H4 (cell line): Measurements from ENCODE around the gene GGN. TPM values are rescaled to one million over a fixed set of nuclear protein-coding genes. Genes with fewer than 3 reads are reported as not detected.
"Not testable (repeated sequence)": the region's sequence is repeated elsewhere in the genome, so short reads cannot be mapped to it uniquely, and the experiment has no call there.

Experiments
- DNase-seq: peaks from one replicate; pipeline ENCODE4 v3.0.0-alpha.2; 2015; ENCODE audit warnings: low spot score
- total RNA-seq: library from RNA; depleted of rRNA; stranded (reverse); fragments of >200 nt; shearing (Covaris generic); gene quantifications from 2 replicates; pipeline ENCODE4 v1.2.3, GENCODE V29; 2014

Gene GGN
- total RNA-seq, 1 experiment from 2014 or later, result 0.08 TPM

DNA sequence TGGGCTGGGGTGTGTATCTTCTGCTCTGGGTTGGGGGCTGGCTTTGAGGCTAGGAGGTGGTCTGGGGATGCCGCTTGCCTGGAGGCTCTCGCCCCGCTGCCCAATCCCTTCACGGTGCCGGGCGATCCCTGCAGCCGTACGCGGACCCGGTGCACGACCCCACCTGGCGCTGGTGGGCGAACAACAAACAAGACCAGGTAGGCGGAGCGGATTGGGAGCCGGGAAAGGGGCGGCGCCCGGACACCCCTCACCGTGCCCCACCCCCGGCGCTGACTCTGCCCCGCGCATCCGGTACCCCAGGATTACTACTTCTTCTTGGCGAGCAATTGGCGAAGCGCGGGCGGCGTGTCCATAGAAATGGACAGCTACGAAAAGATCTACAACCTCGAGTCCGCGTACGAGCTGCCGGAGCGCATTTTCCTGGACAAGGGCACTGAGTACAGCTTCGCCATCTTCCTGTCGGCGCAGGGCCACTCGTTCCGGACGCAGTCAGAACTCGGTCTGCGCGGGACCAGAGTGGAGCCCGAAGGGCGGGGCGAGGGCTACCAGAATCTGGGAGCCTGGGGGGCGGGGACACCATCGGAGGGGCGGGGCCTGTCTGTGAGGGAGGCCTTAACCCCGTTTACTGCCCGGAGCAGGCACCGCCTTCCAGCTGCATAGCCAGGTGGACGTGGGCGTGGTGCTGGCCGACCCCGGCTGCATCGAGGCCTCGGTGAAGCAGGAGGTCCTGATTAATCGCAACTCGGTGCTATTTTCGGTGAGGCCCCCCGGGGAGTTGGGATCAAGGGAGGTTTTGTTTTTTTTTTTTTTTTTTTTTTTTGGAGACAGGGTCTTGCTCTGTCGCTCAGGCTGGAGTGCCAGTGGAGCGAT lies 25.5 kb downstream of the GGN start:
- DNase-seq, result peak; percentile 85

DNA sequence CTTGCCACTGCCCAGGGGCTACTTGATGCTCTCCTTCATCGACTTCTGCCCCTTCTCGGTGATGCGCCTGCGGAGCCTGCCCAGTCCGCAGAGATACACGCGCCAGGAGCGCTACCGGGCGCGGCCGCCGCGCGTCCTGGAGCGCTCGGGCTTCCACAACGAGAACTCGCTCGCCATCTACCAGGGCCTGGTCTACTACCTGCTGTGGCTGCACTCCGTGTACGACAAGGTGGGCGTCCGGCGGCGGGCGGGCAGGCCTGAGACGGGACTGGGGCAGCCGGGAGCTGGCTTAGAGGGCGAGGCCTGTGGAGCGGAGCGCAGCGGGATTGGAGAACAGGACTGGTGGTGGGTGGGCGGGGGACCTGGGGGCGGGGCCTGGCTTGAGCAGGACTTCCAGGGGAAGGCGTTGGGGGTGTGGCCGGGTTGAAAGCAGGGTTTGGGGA lies 26.2 kb downstream of the GGN start:
- peak; percentile 91 for DNase-seq

DNA sequence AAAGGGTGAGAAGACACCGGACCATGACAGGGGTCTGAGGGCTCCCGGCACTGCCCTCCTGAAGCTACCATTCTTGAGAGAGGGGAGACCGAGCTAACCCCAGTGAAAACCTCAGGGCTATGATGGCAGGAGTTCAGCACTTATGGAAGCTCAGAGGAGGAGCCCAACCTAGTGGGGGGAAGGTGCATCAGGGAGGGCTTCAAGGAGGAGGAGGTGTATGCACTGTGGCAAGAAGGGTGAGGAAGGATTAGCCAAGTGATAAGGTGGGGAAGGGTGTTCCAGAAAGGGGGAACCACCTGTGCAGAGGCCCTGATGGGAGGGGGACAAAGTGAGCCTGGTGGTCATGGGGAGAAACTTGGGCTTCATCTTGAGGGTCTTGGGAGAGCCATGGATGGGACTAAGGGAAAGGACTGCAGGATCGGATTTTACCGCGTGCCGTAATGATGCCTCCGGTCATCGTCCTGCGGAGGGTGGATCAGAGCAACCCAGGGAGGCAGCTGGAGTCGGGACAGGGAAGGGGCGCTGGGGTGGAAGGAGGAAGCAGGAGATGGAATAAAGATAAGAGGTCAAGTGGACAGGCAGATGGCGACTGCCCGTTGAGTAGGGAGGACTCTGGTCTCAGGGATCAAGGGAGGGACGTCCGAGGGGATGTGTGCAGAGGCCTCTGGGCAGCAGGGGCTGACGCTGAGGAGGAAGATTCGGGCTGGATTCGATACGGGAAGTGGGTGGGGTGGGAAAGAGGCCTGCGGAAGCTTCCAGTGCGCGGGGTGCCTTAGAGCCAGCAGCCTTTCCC lies 26.8 kb downstream of the GGN start:
- DNase-seq, result no peak

DNA sequence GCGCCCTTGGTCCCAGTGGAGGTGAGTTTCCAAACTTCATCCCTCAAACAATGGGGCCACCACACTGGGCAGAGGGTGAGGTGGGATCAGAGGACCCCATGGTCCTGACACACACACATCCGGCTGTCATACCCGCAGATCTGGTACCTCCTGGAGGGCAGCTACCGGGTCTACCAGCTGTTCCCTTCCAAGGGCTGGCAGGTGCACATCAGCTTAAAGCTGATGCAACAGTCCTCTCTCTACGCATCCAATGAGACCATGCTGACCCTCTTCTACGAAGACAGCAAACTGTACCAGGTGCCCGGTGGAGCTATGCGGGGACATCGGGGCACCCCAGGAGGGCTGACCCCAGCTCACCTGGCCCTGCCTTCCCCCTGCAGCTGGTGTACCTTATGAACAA lies 27.5 kb downstream of the GGN start:
- no peak for DNase-seq

DNA sequence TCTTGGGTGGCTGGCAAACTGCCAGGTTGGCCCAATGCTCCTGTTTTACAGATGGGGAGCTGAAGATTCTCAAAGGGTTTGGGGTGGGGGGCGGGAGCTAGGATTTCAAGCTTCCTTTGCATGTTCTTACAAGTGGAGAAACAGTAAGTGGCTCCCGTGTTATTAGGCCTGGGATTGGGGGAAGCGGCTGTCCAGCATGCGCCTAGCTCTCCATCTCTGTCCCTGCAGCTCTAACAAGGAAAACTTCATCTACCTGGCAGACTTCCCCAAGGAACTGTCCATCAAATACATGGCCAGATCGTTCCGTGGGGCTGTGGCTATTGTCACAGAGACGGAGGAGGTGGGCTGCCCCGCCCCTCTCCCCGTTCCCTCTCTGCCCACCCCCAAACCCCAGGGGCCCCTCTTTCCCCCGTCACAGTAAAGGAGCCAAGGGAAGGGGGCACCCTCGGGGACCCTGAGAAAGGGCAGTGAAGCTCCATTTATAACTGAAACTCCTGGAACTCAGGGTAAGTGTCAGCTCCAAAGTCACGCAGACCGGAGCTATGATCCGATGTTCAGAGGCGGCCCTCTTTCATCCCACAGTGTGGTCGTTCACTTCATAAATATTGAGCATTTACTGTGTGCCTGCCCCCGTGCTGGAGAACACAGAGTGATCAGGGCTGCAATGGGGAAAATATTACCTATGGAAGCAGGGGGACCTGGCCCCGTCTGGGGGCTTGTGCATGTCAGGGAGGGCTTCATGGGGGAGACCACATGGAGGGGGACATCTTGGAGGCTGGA lies 28.4 kb downstream of the GGN start:
- DNase-seq, result no peak

DNA sequence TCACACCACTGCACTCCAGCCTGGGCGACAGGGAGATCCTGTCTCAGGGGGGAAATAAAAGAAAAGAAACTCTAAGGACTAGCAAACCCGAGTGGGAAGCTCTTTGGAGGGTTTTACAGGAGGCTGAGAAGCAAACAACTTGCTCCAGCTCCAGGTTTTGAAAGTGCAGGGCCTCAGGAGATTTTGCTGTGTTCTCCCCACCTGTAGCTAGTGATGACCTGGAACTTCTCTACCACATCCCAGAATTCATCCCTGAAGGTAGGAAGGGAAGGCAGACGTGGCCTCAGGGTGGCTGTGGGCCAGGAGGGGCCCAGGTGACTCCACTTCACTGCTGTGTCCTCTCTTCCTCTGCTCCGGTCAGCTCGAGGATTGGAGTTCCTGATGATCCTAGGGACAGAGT lies 29.8 kb downstream of the GGN start:
- no peak for DNase-seq

DNA sequence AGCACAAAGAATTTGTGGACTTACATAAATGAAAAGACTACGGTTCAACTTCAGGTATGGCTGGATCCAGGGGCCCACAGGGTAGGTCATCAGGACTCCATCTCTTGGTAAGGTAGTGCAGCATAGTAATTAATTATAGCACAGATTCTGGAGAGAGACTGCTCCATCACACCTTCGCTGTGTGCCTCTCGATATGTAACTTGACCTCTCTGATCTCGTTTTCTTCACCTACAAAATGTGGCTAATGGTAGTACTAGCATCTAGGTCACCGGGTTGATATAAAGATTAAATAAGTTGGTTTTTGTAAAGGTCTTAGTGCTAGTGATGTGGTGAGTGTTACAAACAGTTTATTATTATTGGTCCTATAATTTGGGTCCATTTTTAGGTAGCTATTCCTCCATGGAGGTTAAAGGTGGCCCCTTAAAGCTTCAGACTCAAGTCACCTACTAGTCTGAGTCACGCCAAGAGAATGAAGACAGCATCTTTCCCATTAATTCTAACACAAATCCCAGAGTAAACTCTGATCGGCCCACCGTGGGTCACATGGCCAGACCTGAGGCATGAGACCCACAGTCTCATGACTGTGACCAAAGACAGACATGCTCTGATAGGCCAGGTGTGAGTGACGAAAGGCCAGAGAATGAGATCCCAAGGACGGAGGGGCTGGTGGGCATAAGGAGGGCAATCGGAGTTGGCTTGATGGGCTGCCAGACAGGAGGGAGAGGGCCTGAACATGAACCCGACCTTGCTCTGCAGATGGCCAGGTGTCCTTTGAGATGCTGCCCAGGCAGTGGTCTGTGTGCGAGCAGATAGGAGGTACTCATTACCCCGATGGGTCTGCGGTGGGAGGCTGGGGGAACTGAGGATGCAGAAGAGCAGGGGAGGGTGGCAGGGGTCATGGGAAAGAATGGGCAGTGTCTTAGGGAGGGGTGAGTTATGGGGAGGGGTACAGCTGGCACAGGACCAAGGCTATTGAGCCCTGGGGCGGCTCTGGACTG lies 31.8 kb downstream of the GGN start:
- no peak for DNase-seq

DNA sequence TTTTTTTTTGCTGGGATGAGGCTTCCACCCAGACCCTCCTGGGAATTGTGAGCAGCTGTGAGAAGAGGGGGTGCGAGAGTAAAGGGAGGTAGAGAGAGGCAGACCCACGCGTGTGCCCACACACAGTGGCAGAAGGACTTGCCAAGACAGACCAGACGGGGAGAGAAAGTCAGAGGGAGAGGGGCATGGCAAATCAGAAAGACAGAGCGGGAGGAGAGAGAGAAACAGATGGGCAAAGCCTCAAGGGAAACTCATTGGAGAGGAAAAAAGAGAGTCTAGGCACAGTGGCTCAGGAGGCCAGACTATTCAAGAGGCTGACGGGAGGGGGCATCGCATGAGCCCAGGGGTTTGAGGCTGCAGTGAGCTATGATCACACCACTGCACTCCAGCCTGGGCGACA lies 35.2 kb downstream of the GGN start:
- no peak for DNase-seq

DNA sequence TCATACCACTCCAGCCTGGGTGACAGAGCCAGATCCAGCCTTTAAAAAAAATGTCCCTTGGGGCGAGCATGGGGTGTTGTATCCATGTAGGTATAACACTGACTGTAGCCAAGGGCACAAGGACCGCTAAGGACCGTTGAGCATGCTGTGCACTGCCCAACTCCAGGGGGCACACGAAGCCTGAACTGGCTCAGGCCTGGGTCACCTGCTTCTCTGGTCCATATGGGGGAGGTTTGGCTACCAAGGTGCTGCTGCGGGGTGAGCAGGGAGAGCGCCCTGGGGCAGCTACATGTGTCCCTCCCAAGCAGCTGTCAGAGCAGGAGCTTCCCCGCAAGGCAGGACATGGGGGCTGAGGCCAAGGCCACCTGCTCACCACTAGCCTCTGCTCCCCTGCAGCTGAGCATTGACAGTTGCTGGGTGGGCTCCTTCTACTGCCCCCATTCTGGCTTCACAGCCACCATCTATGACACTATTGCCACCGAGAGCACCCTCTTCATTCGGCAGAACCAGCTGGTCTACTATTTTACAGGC lies 35.9 kb downstream of the GGN start:
- no peak for DNase-seq

DNA sequence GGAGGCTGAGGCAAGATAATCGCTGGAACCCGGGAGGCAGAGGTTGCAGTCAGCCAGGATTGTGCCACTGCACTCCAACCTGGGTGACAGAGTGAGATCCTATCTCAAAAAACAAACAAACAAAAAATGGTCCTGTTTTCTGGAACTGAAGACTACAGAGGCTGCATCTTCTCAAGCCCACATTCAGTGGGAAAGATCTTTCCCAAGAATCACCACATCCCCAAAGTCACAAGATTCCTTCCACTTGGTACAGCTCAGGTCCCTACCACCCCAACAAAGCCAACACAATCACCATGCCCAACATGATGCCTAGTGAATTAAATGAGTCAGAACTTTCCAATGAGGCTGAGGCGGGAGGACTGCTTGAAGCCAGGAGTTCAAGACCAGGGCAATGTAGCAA lies 37.0 kb downstream of the GGN start:
- DNase-seq, result no peak

DNA sequence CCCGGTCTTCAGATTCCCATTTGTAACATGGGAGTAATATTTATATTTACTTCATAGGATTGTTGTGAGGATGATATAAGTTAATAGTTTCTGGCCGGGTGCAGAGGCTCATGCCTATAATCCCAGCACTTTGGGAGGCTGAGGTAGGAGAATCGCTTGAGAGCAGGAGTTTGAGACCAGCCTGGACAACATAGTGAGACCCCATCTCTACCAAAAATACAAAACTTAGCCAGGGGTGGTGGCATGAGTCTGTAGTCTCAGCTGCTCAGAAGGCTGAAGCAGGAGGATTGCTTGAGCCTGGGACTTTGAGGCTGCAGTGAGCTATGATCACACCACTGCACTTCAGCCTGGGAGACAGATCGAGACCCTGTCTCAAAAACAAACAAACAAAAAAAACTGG lies 41.0 kb downstream of the GGN start:
- DNase-seq, result no peak

DNA sequence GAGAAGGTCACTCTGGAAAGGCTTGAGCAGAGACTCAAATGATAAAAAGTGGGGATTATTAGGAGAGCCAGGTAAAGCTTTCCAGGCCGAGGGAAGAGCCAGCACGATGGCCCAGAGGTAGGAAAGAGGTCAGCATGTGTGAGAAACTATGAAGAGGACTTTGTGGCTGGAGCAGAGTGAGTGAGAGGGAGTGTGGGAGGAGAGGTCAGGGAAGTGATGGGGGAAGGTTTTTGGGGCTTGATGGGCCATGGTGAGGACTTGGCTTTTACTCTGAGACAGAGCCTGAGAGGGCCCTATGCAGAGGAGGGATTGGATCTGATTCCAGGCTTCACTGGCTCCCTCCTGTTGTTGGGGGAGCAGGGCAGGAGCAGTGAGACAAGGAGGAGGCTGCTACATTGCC lies 46.9 kb downstream of the GGN start:
- DNase-seq, result no peak

DNA sequence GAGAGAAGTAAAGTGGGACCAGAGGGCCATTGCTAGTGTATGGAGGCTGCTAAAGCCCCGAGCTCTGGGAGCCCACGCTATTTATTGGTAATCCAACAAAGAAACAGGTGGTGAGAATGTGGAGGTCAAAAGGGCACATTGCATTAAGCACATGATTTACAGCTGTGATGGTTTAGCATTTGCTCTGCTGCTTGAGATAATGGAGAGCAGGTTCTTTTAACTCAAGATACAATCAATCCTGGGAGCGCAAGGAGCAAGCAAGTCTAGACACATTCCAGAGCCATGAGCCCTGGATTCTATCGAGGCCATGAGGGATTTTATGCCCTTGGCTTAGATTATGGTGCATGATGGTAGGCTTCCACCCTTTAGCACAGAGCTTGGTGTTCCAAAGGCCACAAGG lies 48.8 kb downstream of the GGN start:
- not testable (repeated sequence) for DNase-seq

DNA sequence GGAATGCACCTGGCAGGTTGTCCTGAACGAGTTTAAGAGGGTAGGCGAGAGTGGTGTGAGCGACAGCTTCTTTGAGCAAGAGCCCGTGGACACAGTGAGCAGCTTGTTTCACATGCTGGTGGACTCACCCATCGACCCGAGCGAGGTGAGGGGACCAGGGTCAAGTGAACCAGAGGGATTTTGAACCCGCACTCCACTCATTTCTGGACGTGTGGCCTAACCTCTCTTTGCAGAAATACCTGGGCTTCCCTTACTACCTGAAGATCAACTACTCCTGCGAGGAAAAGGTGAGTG lies 50.5 kb downstream of the GGN start:
- DNase-seq, result no peak

DNA sequence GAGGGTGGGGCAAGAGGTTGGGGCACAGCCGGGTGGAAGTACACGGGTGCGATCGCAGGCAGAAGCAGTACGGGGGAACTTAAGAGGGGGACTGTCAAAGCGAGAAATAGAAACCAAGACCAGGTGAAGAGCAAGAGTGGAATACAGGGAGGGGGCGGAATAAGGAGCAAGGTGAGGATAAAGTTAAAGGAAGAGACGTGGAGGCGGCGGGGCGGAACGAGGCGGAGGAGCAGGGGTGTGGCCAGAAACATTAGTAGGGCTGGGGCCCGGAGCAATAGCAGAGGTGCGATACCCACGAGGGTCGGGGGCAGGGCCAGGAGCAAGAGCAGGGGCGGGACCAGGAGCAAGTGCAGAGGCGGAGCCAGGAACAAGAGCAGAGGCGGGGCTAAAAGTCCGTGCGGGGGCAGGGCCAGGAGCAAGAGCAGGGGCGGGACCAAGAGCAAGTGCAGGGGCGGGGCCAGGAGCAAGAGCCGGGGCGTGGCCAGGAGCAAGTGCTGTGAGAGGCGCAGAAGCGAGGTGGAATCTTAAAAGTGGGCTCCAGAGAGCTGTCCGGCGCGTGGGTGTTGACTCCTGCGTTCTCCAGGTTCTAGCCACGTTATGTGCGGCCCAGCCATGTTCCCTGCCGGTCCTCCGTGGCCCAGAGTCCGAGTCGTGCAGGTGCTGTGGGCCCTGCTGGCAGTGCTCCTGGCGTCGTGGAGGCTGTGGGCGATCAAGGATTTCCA lies 51.0 kb downstream of the GGN start:
- DNase-seq, result peak; percentile 92

DNA sequence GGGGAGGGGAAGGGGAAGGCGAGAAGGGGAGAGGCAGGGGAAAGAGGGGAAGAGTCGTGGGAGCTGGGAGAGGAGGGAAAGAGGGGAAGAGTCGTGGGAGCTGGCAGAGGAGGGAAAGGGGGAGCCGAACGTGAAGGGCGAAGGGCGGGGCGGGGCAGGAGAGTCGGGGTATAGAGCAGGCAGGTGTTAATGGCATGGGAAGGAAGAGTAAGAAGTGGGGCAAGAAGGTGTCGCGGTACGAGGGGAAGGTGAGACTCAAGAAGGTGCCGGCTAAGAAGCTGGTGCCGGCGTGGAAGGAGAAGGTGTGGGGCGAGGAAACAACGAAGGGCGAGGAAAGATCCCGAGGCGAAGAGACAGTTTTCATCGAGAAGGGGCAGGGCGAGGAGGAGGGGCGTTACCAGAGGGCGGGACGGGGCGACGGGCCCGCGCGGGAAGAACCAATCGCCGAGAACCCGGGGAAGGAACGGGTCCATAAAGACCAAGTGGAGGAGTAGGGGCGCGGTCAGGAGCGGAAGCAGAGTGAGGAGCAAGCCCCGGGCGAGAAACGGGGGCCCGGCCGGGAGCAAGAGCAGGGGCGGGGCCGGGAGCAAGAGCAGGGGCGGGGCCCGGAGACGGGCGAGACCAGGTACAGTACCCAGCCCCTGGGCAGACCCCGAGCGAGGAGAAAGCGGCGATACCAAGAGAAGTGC lies 51.7 kb downstream of the GGN start:
- peak; percentile 97 for DNase-seq
